Hepatocyte (in vitro differentiated cells): ENCODE measurements around the gene FARP1. TPM values are rescaled to one million over a fixed set of nuclear protein-coding genes. Genes with fewer than 3 reads are reported as not detected.

Experiments used
- DNase-seq: peaks from one replicate; pipeline ENCODE4 v3.0.0-alpha.2; 2016; ENCODE audit warnings: low spot score
- H2AFZ ChIP-seq: fragments of 200-600 bp; sonication (generic); 2 replicates; pipeline ENCODE4 v1.6.0; 2016; ENCODE audit warnings: antibody characterized with exemption, mild to moderate bottlenecking
- H3K27ac ChIP-seq: fragments of 200-600 bp; sonication (generic); 2 replicates; pipeline ENCODE4 v1.5.1; 2016; ENCODE audit warnings: mild to moderate bottlenecking
- H3K27me3 ChIP-seq: fragments of 200-600 bp; sonication (generic); 2 replicates; pipeline ENCODE4 v1.6.1; 2016
- H3K36me3 ChIP-seq: fragments of 200-600 bp; sonication (generic); replicated peaks from 2 replicates; pipeline ENCODE4 v1.5.1; 2016; ENCODE audit warnings: low read depth; ENCODE audit not compliant: insufficient read depth
- H3K4me1 ChIP-seq: fragments of 200-600 bp; sonication (generic); 2 replicates; pipeline ENCODE4 v1.5.1; 2016; ENCODE audit warnings: mild to moderate bottlenecking, moderate library complexity; ENCODE audit not compliant: insufficient read depth
- H3K4me2 ChIP-seq: fragments of 200-600 bp; sonication (generic); 2 replicates; pipeline ENCODE4 v1.6.0; 2016
- H3K4me3 ChIP-seq: fragments of 200-600 bp; sonication (generic); 2 replicates; pipeline ENCODE4 v1.5.1; 2016; ENCODE audit warnings: mild to moderate bottlenecking
- H3K79me2 ChIP-seq: fragments of 200-600 bp; sonication (generic); 2 replicates; pipeline ENCODE4 v1.6.0; 2017; ENCODE audit warnings: mild to moderate bottlenecking
- H3K9me2 ChIP-seq: fragments of 200-600 bp; sonication (generic); replicated peaks from 2 replicates; pipeline ENCODE4 v1.6.0; 2017; ENCODE audit warnings: mild to moderate bottlenecking; ENCODE audit not compliant: insufficient read depth
- H3K9me3 ChIP-seq: fragments of 200-600 bp; sonication (generic); 2 replicates; pipeline ENCODE4 v1.5.1; 2016; ENCODE audit warnings: low read depth, mild to moderate bottlenecking
- H4K20me1 ChIP-seq: fragments of 200-600 bp; sonication (generic); 2 replicates; pipeline ENCODE4 v1.6.0; 2016; ENCODE audit warnings: mild to moderate bottlenecking; ENCODE audit not compliant: insufficient read depth, poor library complexity, severe bottlenecking
- EZH2 ChIP-seq: fragments of 200-600 bp; sonication (generic); IDR thresholded peaks from 2 replicates; pipeline ENCODE4 v1.6.1; 2016; ENCODE audit warnings: antibody characterized with exemption, mild to moderate bottlenecking, borderline replicate concordance
- EZH2phosphoT487 ChIP-seq: fragments of 200-600 bp; sonication (generic); IDR thresholded peaks from one replicate; pipeline ENCODE4 v1.6.1; 2018; ENCODE audit warnings: antibody characterized with exemption, mild to moderate bottlenecking, low read depth, moderate library complexity; ENCODE audit not compliant: unreplicated experiment, severe bottlenecking
- WGBS: methylation state at CpG from one replicate; pipeline ENCODE4 v1.1.6; 2016; ENCODE audit warnings: low lambda C conversion rate; ENCODE audit errors: missing lambda C conversion rate; 5-methylcytosine and 5-hydroxymethylcytosine counted together
- polyA plus RNA-seq: library from polyadenylated mRNA; unstranded; fragments of >200 nt; fragmentation: Nextera tagmentation; extraction: Ambion mirVana; gene quantifications from 2 replicates; pipeline ENCODE4 v1.2.1, GENCODE V29; 2016
- total RNA-seq: library from RNA; depleted of rRNA; stranded (reverse); fragments of >200 nt; gene quantifications from 2 replicates; pipeline ENCODE4 v1.2.3, GENCODE V29; 2014
- TF ChIP-seq, protein P1 (sequence below): fragments of 200-600 bp; sonication (generic); IDR thresholded peaks from 2 replicates; pipeline ENCODE4 v1.5.1; 2016; ENCODE audit warnings: antibody characterized with exemption, mild to moderate bottlenecking; ENCODE audit not compliant: poor library complexity

FARP1 gene
- total and polyA plus RNA-seq, 2 experiments from 2014 or later = 35.5 to 68.7 TPM

DNA sequence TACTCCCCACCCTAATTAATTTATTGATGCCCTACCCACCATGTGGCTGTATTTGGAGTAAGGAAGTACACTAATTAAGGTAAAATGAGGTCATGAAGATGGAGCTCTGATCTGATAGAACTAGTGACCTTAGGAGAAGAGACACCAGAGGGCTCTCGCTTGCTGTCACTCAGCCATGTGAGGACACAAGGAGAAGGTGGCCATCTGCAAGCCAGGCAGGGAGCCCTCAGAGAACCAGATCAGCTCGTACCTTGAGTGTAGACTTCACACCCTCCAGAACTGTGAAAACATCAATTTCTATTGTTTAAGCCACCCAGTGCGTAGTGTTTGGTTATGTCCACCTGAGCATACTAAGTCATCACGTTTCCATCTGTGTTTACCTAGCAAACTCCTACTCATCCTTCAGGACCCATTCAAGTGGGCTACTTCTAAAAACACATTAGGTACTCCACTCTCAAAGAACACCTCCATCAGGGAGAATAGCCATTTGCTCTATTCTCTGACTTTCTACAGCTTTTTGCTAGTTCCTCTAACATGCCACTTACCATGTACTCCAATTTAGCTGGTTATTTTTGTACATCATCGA, 191.8 kb downstream of the FARP1 start:
- Histone ChIP-seq H3K4me3 (no peak overlapping the region), H3K27me3 (no peaks in the 10 kb centered on the region), H3K27ac (no peak overlapping the region), H4K20me1 (no peaks in the 10 kb centered on the region), H3K4me1 (no peaks in the 10 kb centered on the region), H3K9me2 (no peaks in the 10 kb centered on the region), H3K9me3 (no peaks in the 10 kb centered on the region), H2AFZ (no peak overlapping the region), H3K36me3 (no peaks in the 10 kb centered on the region), H3K79me2 (peaks cover 63% of the 10 kb centered on the region), H3K4me2 (no peak overlapping the region)
- TF ChIP-seq EZH2phosphoT487 = no peak
- no peak for TF ChIP-seq EZH2
- TF ChIP-seq, protein P1, sequence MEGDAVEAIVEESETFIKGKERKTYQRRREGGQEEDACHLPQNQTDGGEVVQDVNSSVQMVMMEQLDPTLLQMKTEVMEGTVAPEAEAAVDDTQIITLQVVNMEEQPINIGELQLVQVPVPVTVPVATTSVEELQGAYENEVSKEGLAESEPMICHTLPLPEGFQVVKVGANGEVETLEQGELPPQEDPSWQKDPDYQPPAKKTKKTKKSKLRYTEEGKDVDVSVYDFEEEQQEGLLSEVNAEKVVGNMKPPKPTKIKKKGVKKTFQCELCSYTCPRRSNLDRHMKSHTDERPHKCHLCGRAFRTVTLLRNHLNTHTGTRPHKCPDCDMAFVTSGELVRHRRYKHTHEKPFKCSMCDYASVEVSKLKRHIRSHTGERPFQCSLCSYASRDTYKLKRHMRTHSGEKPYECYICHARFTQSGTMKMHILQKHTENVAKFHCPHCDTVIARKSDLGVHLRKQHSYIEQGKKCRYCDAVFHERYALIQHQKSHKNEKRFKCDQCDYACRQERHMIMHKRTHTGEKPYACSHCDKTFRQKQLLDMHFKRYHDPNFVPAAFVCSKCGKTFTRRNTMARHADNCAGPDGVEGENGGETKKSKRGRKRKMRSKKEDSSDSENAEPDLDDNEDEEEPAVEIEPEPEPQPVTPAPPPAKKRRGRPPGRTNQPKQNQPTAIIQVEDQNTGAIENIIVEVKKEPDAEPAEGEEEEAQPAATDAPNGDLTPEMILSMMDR = no peak
- DNase-seq = no peak
- WGBS = 97% methylated on average over 5 of the region's 5 CpGs

GRCh38 chr13:98335721-98336120, 192.8 kb downstream of the FARP1 start:
- no peaks in the 10 kb centered on the region for H3K4me1 ChIP-seq
- no peaks in the 10 kb centered on the region for H3K9me3 ChIP-seq
- no peak for DNase-seq
- peaks cover 67% of the 10 kb centered on the region for H3K79me2 ChIP-seq
- no peaks in the 10 kb centered on the region for H4K20me1 ChIP-seq
- no peaks in the 10 kb centered on the region for H3K36me3 ChIP-seq
- no peak overlapping the region for H3K4me3 ChIP-seq
- H3K27me3 ChIP-seq = no peaks in the 10 kb centered on the region
- H3K27ac ChIP-seq = no peak overlapping the region
- H3K4me2 ChIP-seq = no peak overlapping the region
- no peaks in the 10 kb centered on the region for H3K9me2 ChIP-seq
- TF ChIP-seq EZH2phosphoT487 = no peak
- TF ChIP-seq, protein P1 = no peak
- TF ChIP-seq EZH2 = no peak
- H2AFZ ChIP-seq = no peak overlapping the region
- 82% methylated on average over 4 of the region's 4 CpGs for WGBS

DNA sequence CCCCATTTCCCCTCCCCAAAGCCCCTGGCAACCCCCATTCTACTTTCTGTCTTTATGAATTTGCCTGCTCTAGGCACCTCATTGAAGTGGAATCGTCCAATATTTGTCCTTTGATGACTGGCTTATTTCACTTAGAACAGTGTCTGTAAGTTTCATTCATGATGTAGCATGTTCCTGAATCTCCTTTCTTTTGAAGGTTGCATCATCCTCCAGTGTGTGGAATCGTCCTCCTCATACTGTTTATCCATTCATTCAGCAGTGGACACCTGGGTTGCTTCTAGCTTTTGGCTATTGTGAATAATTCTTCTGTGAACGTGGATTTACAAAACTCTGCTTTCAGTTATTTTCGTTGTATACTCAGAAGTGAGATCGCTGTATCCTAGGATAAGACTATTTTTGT, 195.4 kb downstream of the FARP1 start:
- H4K20me1 ChIP-seq = no peaks in the 10 kb centered on the region
- H3K4me2 ChIP-seq = no peak overlapping the region
- TF ChIP-seq EZH2phosphoT487 (no peak), EZH2 (no peak)
- TF ChIP-seq, protein P1 = no peak
- no peak for DNase-seq
- no peak overlapping the region for H2AFZ ChIP-seq
- no peaks in the 10 kb centered on the region for H3K9me2 ChIP-seq
- no peaks in the 10 kb centered on the region for H3K36me3 ChIP-seq
- no peaks in the 10 kb centered on the region for H3K4me1 ChIP-seq
- H3K4me3 ChIP-seq = no peak overlapping the region
- H3K9me3 ChIP-seq = no peaks in the 10 kb centered on the region
- peaks cover 66% of the 10 kb centered on the region for H3K79me2 ChIP-seq
- 81% methylated on average over 5 of the region's 5 CpGs for WGBS
- no peak overlapping the region for H3K27ac ChIP-seq
- no peaks in the 10 kb centered on the region for H3K27me3 ChIP-seq
